Tracheal epithelial cell (primary cell): ENCODE measurements around the gene MACO1. TPM values are rescaled to one million over a fixed set of nuclear protein-coding genes. Genes with fewer than 3 reads are reported as not detected.

Experiments used
- total RNA-seq: library from RNA; depleted of rRNA; stranded (reverse); fragments of >200 nt; gene quantifications from 2 replicates; pipeline ENCODE4 v1.2.1, GENCODE V29; 2014

The MACO1 gene, protein sequence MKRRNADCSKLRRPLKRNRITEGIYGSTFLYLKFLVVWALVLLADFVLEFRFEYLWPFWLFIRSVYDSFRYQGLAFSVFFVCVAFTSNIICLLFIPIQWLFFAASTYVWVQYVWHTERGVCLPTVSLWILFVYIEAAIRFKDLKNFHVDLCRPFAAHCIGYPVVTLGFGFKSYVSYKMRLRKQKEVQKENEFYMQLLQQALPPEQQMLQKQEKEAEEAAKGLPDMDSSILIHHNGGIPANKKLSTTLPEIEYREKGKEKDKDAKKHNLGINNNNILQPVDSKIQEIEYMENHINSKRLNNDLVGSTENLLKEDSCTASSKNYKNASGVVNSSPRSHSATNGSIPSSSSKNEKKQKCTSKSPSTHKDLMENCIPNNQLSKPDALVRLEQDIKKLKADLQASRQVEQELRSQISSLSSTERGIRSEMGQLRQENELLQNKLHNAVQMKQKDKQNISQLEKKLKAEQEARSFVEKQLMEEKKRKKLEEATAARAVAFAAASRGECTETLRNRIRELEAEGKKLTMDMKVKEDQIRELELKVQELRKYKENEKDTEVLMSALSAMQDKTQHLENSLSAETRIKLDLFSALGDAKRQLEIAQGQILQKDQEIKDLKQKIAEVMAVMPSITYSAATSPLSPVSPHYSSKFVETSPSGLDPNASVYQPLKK
- 16.4 and 16.6 TPM in 2 replicates for total RNA-seq

DNA sequence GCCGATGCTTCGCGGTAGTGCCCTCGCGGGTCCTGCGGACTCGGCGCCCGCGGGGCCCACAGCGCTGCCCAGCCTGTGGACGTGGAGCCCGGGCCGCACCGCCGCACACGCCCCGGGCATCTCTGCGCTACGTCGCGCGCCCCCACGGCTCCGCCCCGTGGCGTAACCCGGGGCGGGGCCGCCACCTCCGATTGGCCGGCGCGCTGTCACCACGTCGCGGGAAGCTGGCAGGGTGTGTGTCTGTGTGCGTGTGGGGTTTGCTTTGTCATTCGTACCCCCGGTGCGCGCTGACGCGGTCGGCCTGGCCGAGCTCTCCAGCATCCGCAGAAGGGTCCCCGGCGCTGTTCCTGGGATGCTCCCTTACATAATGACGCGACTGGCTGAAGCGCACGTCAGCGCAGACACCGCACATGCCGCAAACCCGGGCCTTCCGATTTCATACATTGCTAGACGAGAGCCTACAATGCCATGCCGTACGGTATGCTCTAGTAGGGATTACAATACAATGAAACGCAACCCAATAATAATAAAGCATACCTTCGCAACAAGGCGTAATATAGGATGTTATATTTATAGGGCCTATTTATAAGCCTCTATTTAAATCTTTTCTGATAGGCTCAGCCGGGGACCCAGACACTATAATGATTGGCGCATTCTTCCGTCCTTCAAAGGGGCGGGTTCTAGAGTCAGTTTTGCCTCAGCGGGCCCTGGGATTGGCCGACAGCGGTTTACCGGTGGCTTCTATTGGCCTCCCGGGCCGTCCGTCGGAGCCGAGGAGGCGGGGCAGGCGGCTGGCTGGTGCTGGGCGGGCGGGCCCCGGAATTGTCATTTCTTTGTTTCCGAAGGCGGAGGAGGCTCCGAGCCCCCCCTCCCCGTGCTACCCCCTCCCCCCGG is at the start of gene MACO1:
MACO1 (plus strand) TSS at position 825 of the 894 bp plus-strand sequence. CDS start 202 bp downstream, outside the sequence.

DNA sequence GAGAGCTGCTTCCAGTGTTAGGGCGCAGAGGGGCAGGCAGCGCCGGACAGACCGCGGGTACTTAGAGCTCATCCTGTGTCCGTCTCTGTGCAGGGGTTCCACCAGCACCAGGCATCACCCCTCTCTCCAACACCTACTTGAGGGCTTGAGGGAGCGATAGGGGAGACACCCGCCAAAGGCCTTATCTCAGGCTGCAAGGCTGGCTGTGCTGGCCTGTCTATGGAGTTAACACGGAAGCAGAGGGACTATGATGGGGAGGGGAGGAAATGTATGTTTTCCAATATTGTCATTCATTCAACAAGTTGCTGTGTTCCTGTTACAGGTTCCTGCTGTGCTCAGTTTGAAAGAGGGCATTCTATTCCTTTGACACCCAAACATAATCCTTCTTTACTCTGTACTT is 10.0 kb upstream of the MACO1 start, which contains the start of gene RHCE:
RHCE (minus strand) TSS at position 111 of the 400 bp plus-strand sequence; CDS start at position 72, 39 bp downstream.

DNA sequence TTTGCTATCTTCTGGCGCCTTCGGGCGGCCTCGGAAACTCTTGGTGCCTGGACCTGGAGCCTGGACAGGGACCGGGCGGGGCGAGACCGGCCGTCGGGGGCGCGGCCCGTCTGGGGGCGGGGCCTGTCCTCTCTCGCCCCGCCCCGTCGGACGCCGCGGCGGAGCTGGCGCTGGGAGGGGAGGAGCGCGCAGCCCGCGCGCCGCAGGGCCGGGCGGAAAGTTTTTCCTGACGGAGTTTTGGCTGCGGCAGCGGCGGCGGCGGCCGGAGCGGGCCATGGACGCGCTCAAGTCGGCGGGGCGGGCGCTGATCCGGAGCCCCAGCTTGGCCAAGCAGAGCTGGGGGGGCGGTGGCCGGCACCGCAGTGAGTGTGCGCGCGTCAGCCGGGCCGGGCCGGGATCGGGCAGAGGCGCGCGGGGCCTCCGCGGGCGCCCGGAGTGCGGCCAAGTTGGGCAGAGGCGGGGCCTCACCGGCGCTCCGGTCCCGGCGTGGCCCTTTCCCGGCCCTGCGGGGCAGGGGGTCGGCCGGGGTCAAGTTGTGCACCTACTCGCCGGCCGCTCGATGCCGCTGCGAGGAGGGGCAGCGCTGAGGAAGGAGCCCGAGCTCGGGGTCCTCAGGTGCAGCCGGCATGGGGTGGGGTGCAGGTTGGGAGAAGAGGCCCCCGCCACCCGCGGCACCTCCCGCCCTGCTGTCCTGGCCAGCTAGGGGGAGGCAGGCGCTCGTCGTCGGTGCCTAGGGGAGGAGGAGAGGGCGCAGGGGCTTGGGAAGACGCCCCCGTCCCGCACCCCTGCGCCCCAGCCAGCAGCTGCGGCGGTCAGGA is 112.9 kb downstream of the MACO1 start, which contains the start of gene LDLRAP1:
LDLRAP1 (plus strand) TSS at position 182 of the 818 bp plus-strand sequence; CDS start at position 275, 93 bp downstream.

Other genes starting within 250 kb of the MACO1 start
- gene SYF2, start 198.4 kb upstream of the MACO1 start, total RNA-seq = 34.5 and 42.6 TPM in 2 replicates
- gene RSRP1, start 183.4 kb upstream of the MACO1 start, total RNA-seq = 71.1 and 76.7 TPM in 2 replicates
- not detected in 2 replicates for gene RHD, start 158.4 kb upstream of the MACO1 start, total RNA-seq
- gene TMEM50A, start 92.6 kb upstream of the MACO1 start, total RNA-seq = 78.0 and 95.2 TPM in 2 replicates
- gene RHCE, start 10.1 kb upstream of the MACO1 start, total RNA-seq = 0.48 and 3.6 TPM in 2 replicates
- 8.9 and 30.7 TPM in 2 replicates for gene LDLRAP1, start 112.7 kb downstream of the MACO1 start, total RNA-seq
- gene MAN1C1, start 185.9 kb downstream of the MACO1 start, total RNA-seq = under 0.01 and 0.64 TPM in 2 replicates